ENCODE data around the gene C1orf52.

C1orf52 gene

DNA sequence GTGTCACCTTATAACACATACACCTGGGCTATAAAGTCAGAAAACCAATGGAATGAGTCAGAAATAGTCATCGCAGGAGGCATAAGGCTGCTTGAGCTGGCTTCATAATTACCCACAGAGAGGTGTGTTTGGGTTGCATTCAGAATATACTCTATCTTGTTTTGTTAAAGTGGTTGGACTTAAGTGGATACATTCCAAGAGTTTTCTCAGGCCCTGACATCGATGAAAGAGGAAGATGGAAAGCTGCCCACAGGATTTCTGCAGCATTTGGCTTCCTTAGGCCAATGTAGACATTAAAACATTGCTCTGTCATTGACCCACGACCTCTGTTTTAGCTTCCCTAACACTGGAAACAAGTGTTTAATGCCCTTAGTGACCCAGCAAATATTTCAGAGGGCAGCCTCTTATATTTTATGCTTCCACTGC is 35.6 kb upstream of the C1orf52 start:
- 85% methylated on average over 3 of the region's 3 CpGs for WGBS
- Histone ChIP-seq H3K27me3 (ENCODE audit: insufficient read depth, low read length) (no peaks in the 10 kb centered on the region), H3K9ac (ENCODE audit: low read depth, low read length) (no peak overlapping the region), H3K27ac (ENCODE audit: low read depth, low read length) (no peak overlapping the region), H3K36me3 (ENCODE audit: insufficient read depth, low read length) (no peaks in the 10 kb centered on the region), H3K9me3 (ENCODE audit: insufficient read depth, low read depth, low read length) (no peaks in the 10 kb centered on the region), H3K4me1 (ENCODE audit: insufficient read depth, low read length) (peaks cover 4% of the 10 kb centered on the region), H3K4me3 (ENCODE audit: low read length) (no peak overlapping the region)

DNA sequence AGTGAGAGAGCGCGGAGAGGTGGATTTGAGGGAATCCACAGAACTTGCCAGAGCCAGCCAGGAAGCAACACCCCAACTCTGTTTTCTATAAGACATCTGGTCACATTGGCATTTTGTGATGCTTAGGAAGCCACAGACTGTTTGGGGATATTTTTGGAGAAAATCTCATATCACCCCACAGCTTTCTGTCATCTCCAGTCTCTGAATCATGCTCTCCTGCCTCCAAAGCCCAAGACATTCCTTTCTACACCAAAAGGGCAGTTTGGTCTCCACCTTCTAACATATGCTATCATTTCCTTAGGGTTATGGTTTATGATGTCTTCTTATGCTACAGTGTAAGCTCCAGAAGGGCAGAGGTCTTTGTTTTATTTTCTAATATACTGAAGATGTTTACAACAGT is 31.4 kb upstream of the C1orf52 start:
- Histone ChIP-seq H3K4me3 (ENCODE audit: low read length) (no peak overlapping the region), H3K9me3 (ENCODE audit: insufficient read depth, low read depth, low read length) (no peaks in the 10 kb centered on the region), H3K27ac (ENCODE audit: low read depth, low read length) (no peak overlapping the region), H3K36me3 (ENCODE audit: insufficient read depth, low read length) (no peaks in the 10 kb centered on the region), H3K9ac (ENCODE audit: low read depth, low read length) (no peak overlapping the region), H3K27me3 (ENCODE audit: insufficient read depth, low read length) (no peaks in the 10 kb centered on the region), H3K4me1 (ENCODE audit: insufficient read depth, low read length) (no peaks in the 10 kb centered on the region)
- WGBS: 100% methylated on average over 2 of the region's 2 CpGs

DNA sequence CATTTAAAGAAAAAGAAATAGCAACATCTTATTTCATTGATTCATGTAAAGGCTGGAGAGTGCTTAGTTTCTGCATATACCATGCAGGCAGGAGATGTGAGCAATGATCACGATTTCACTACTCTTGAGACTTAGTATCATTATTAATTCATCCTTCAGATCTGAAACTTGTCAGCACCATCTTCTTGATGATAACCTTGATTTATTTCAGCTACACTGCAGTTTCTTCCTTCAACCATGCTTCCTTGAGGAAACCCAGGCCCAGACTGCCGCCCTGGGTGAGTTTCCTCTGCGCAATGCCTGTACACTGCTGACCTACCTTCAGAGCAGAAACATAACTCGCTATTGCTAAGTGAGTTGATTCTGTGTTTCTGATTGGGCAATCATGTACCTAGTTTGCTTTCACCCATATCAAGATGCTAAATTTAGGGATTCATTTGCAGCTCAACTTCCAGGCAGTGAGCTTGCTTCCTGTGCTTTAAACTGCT is 30.4 kb upstream of the C1orf52 start:
- no peaks in the 10 kb centered on the region for H3K27me3 ChIP-seq (ENCODE audit: insufficient read depth, low read length)
- H3K36me3 ChIP-seq (ENCODE audit: insufficient read depth, low read length): no peaks in the 10 kb centered on the region
- no peaks in the 10 kb centered on the region for H3K9me3 ChIP-seq (ENCODE audit: insufficient read depth, low read depth, low read length)
- H3K4me1 ChIP-seq (ENCODE audit: insufficient read depth, low read length): no peaks in the 10 kb centered on the region
- H3K4me3 ChIP-seq (ENCODE audit: low read length): no peak overlapping the region
- no peak overlapping the region for H3K9ac ChIP-seq (ENCODE audit: low read depth, low read length)
- no peak overlapping the region for H3K27ac ChIP-seq (ENCODE audit: low read depth, low read length)
- WGBS: 85% methylated on average over 4 of the region's 4 CpGs

DNA sequence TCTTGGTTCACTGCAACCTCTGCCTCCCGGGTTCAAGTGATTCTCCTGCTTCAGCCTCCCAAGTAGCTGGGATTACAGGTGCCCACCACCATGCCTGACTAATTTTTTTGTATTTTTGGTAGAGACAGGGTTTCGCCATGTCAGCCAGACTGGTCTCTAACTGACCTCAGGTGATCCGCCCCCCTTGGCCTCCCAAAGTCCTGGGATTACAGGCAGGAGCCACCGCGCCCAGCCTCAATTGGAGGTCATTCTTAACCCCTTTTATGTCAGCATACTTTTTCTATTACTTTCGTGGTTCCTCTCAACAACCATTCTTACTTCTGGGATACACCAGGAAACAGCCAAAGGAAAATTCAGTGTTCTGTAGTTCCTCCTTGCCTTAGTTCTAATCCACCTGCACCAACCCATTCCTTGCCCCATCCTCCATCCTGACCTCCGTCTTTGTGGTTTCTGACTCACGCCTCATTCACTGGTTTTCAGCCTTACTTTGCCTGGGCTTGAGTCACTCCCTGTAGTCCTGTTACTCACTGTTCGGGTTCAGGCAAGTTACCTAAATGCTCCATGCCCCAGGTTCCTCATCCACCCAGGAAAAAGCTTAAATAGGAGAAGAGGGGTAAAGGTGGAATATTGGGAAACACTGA is 29.9 kb upstream of the C1orf52 start:
- Histone ChIP-seq H3K4me3 (ENCODE audit: low read length) (no peak overlapping the region), H3K27ac (ENCODE audit: low read depth, low read length) (no peak overlapping the region)
- 88% methylated on average over 9 of the region's 9 CpGs for WGBS

DNA sequence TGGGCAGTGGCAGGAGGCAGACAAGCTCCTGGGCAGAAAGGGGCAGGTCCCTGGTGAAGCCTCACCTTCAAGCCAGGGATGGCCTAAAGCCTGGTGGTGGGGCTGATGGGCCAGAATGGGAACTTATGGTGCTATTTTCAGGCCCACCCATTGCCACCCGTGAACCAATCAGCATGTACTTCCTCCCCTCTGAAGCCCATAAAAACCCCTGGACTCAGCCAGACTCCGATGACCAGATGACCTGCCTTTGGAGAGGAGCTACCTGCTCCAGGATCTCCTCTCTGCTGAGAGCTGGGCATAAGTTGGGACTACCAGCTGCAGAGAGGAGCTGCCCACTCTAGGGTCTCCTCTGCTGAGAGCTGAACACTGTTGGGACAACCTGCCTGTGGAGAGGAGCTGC is 24.7 kb upstream of the C1orf52 start:
- WGBS: 94% methylated on average over 2 of the region's 2 CpGs
- H3K27ac ChIP-seq (ENCODE audit: low read depth, low read length): no peak overlapping the region

More for the DNA sequence above, 29.9 kb upstream of the C1orf52 start:
- no peaks in the 10 kb centered on the region for H3K4me1 ChIP-seq (ENCODE audit: insufficient read depth, low read length)
- H3K27me3 ChIP-seq (ENCODE audit: insufficient read depth, low read length): no peaks in the 10 kb centered on the region
- no peak overlapping the region for H3K9ac ChIP-seq (ENCODE audit: low read depth, low read length)
- no peaks in the 10 kb centered on the region for H3K36me3 ChIP-seq (ENCODE audit: insufficient read depth, low read length)
- H3K9me3 ChIP-seq (ENCODE audit: insufficient read depth, low read depth, low read length): peaks cover 3% of the 10 kb centered on the region; the same call in 1 of the 2 replicates

DNA sequence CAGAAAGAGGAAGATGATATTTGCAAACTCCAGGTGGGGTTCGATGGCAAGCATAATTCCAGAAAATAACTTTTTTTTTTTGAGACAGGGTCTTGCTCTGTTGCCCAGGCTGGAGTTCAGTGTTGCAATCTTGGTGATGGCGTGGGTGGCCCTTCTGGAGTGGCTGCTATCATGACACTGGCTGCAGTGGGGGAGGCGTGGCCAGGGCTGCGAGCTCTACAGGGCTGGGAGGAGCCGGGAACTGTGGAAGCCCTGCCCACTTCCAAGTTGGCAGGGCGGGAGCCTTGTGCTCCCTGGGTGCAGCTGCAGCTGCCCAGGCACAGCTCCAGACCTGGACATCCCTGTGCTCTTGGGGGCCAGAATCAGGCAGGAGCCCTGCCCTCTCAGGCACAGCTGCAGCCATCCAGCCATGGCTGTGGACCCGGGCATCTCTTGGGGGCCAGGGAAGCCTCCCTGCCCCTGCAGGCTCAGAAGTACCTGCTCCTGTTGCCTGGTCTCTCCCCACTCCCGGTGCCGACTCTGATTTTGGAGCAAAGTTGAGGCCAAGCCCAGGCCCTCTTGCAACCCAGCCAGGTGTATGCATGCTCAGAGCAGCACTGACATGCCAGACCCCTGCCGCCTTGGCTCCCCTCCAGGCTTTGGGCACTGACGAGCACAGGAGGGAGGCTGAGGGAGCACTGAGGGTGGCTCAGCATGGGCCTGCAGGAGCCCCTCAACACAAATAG is 24.2 kb upstream of the C1orf52 start:
- Histone ChIP-seq H3K9me3 (ENCODE audit: insufficient read depth, low read depth, low read length) (peaks cover 4% of the 10 kb centered on the region; the same call in 1 of the 2 replicates), H3K36me3 (ENCODE audit: insufficient read depth, low read length) (no peaks in the 10 kb centered on the region), H3K9ac (ENCODE audit: low read depth, low read length) (no peak overlapping the region), H3K4me1 (ENCODE audit: insufficient read depth, low read length) (peaks cover 7% of the 10 kb centered on the region; the same call in 1 of the 2 replicates), H3K27me3 (ENCODE audit: insufficient read depth, low read length) (no peaks in the 10 kb centered on the region), H3K4me3 (ENCODE audit: low read length) (no peak overlapping the region), H3K27ac (ENCODE audit: low read depth, low read length) (no peak overlapping the region)
- WGBS: 91% methylated on average over 11 of the region's 11 CpGs

More for the DNA sequence above, 24.7 kb upstream of the C1orf52 start:
- no peak overlapping the region for H3K4me3 ChIP-seq (ENCODE audit: low read length)
- no peaks in the 10 kb centered on the region for H3K36me3 ChIP-seq (ENCODE audit: insufficient read depth, low read length)
- no peak overlapping the region for H3K9ac ChIP-seq (ENCODE audit: low read depth, low read length)
- H3K9me3 ChIP-seq (ENCODE audit: insufficient read depth, low read depth, low read length): peaks cover 4% of the 10 kb centered on the region; the same call in 1 of the 2 replicates
- H3K27me3 ChIP-seq (ENCODE audit: insufficient read depth, low read length): no peaks in the 10 kb centered on the region
- H3K4me1 ChIP-seq (ENCODE audit: insufficient read depth, low read length): peaks cover 7% of the 10 kb centered on the region; the same call in 1 of the 2 replicates

DNA sequence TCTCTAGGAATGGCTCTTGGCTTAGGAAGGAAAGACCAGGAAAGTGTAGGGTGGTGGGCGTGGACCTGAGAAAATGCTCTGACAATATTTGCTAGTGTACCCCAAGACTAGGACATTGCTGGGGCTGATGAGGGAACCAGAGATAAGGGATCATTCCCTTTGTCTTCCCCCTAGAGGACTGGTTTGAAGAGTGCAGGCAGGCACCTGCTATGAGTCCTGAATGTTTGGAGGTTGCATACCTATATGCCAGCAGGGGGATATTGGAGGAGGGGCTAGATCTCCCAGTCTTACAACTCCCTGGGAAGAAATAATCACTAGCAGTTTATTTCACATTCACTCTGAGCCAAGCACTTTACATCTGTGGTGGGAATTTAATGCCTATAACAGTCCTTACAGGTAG is 23.0 kb upstream of the C1orf52 start:
- WGBS: 59% methylated on average over 1 of the region's 1 CpG
- H3K27me3 ChIP-seq (ENCODE audit: insufficient read depth, low read length): no peaks in the 10 kb centered on the region

DNA sequence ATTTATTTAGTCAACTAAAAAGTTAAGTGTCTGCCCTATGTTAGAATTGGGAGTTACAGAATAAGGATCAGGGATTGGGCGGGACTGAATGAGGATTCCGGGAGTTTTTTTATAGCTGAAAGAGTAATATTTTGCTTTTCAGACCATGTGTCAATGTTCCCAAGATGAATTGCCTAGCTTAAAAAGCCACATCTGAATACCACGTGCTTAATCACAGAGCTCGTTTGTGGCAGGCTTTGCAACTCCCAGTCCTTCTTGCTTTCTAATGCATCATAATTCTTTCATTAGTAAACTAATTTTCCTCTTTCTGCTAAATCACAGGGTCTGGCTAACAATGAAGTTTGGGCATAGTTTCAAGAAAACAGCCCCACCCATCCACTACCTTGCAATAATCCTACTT is 21.2 kb upstream of the C1orf52 start:
- WGBS: 89% methylated on average over 4 of the region's 4 CpGs

More for the DNA sequence above, 23.0 kb upstream of the C1orf52 start:
- Histone ChIP-seq H3K9ac (ENCODE audit: low read depth, low read length) (no peak overlapping the region), H3K27ac (ENCODE audit: low read depth, low read length) (no peak overlapping the region), H3K36me3 (ENCODE audit: insufficient read depth, low read length) (no peaks in the 10 kb centered on the region), H3K9me3 (ENCODE audit: insufficient read depth, low read depth, low read length) (peaks cover 4% of the 10 kb centered on the region; the same call in 1 of the 2 replicates), H3K4me1 (ENCODE audit: insufficient read depth, low read length) (peaks cover 7% of the 10 kb centered on the region; the same call in 1 of the 2 replicates), H3K4me3 (ENCODE audit: low read length) (no peak overlapping the region)

DNA sequence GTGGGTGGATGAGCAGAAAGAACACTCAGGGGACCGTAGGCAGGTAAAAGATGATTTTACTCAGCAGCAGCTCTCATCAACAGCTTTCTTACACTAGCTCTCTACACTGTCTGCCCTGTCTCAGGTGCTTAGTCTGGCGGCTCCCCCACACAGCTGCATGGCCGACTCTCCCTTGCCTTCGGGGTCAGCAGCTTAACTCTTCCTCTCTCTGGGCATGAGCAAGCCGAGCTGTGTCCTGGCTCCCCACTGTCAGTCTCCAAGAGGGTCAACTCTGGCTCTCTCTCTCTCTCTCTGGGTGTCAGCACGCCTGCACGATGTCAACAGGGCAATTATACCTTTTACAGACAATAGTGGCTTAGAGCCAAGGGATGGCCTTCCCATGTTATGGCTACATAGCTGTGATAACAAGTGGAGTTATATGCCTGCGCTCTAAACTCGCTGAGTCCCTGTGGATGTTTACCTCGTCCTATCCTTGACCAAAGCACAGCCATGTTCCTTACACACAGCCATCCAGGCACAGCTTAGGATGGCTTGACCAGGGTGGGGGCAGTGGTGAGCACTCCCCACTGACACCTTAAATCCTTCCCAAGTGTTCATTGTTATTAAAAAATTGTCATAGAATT is 20.1 kb upstream of the C1orf52 start:
- Histone ChIP-seq H3K9me3 (ENCODE audit: insufficient read depth, low read depth, low read length) (peaks cover 3% of the 10 kb centered on the region; the same call in 1 of the 2 replicates), H3K36me3 (ENCODE audit: insufficient read depth, low read length) (no peaks in the 10 kb centered on the region), H3K27me3 (ENCODE audit: insufficient read depth, low read length) (no peaks in the 10 kb centered on the region), H3K27ac (ENCODE audit: low read depth, low read length) (no peak overlapping the region), H3K9ac (ENCODE audit: low read depth, low read length) (no peak overlapping the region), H3K4me3 (ENCODE audit: low read length) (no peak overlapping the region), H3K4me1 (ENCODE audit: insufficient read depth, low read length) (peaks cover 13% of the 10 kb centered on the region)
- WGBS: 90% methylated on average over 10 of the region's 10 CpGs

More for the DNA sequence above, 21.2 kb upstream of the C1orf52 start:
- H3K4me1 ChIP-seq (ENCODE audit: insufficient read depth, low read length): peaks cover 7% of the 10 kb centered on the region; the same call in 1 of the 2 replicates
- H3K4me3 ChIP-seq (ENCODE audit: low read length): no peak overlapping the region
- H3K27ac ChIP-seq (ENCODE audit: low read depth, low read length): no peak overlapping the region
- H3K36me3 ChIP-seq (ENCODE audit: insufficient read depth, low read length): no peaks in the 10 kb centered on the region
- H3K9me3 ChIP-seq (ENCODE audit: insufficient read depth, low read depth, low read length): peaks cover 4% of the 10 kb centered on the region; the same call in 1 of the 2 replicates
- H3K9ac ChIP-seq (ENCODE audit: low read depth, low read length): no peak overlapping the region
- H3K27me3 ChIP-seq (ENCODE audit: insufficient read depth, low read length): no peaks in the 10 kb centered on the region

DNA sequence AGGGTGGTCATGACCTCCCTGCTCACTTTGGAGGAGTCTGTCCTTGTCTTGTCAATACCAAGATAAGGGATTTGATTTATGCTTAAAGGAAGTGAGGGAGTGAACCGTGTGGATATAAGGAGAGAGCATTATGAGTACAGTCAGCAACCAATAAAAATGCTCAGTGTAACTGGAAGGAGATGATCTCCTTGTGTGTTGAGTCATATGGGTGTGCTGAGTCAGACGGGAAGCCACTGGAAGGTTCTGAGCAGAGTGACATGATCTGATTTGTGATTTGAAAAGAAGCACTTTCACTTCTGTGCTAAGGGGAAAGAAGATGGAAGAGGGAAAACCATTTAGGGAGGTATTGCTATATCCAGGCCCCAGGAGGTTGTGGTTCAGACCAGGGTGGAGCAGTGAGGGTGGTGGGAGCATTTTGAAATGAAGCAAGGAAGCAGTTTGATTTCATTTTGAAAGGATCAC is 19.4 kb upstream of the C1orf52 start:
- Histone ChIP-seq H3K4me3 (ENCODE audit: low read length) (no peak overlapping the region), H3K27me3 (ENCODE audit: insufficient read depth, low read length) (no peaks in the 10 kb centered on the region), H3K9me3 (ENCODE audit: insufficient read depth, low read depth, low read length) (no peaks in the 10 kb centered on the region), H3K36me3 (ENCODE audit: insufficient read depth, low read length) (no peaks in the 10 kb centered on the region), H3K27ac (ENCODE audit: low read depth, low read length) (no peak overlapping the region), H3K4me1 (ENCODE audit: insufficient read depth, low read length) (peaks cover 13% of the 10 kb centered on the region), H3K9ac (ENCODE audit: low read depth, low read length) (no peak overlapping the region)
- 87% methylated on average over 2 of the region's 2 CpGs for whole genome bisulfite sequencing

DNA sequence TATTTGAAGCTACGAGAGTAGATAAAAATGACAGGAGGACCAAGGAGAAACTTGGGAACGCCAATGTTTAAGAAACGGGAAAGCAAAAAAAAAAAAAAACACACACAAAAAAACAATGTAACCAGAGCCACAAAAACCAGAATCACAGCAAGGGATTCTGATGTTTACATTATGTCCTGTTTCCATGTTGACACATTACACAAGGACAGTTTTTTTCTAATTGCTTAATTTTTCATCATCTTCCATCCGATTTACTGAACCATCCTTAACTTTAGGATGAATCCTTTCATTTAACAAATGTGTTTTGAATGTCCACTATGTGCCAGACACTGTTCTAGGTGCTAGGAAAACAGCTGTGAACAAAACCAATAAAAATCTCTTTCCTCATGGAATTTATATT is 18.3 kb upstream of the C1orf52 start:
- H3K9me3 ChIP-seq (ENCODE audit: insufficient read depth, low read depth, low read length): no peaks in the 10 kb centered on the region
- no peaks in the 10 kb centered on the region for H3K27me3 ChIP-seq (ENCODE audit: insufficient read depth, low read length)
- H3K9ac ChIP-seq (ENCODE audit: low read depth, low read length): no peak overlapping the region
- H3K4me3 ChIP-seq (ENCODE audit: low read length): no peak overlapping the region
- H3K27ac ChIP-seq (ENCODE audit: low read depth, low read length): no peak overlapping the region
- peaks cover 13% of the 10 kb centered on the region for H3K4me1 ChIP-seq (ENCODE audit: insufficient read depth, low read length)
- WGBS: 93% methylated on average over 3 of the region's 4 CpGs
- peaks cover 3% of the 10 kb centered on the region for H3K36me3 ChIP-seq (ENCODE audit: insufficient read depth, low read length)
